SU-DHL-6 (cell line): ENCODE results near the gene CRYZ.
A peak's percentile ranks its signal among the peaks of the same experiment; 100 is the strongest.

ENCODE experiments used
- H2AFZ ChIP-seq: fragments of 200-600 bp; sonication (generic); 2 replicates; pipeline ENCODE4 v1.6.1; 2014; ENCODE audit warnings: low read depth, mild to moderate bottlenecking, moderate library complexity, mixed read lengths, antibody characterized with exemption, low read length; ENCODE audit not compliant: severe bottlenecking
- H3F3A ChIP-seq: fragments of 200-600 bp; shearing (Covaris generic); 2 replicates; pipeline ENCODE4 v1.6.0; 2016; ENCODE audit warnings: antibody characterized with exemption, mild to moderate bottlenecking; ENCODE audit not compliant: insufficient read depth
- H3K27ac ChIP-seq: fragments of 200-600 bp; sonication (generic); 2 replicates; pipeline ENCODE4 v1.5.1; 2016; ENCODE audit warnings: low read depth, mild to moderate bottlenecking, low read length, moderate library complexity, mixed read lengths
- H3K27me3 ChIP-seq: fragments of 200-600 bp; sonication (generic), shearing (Covaris generic); 2 replicates; pipeline ENCODE4 v1.6.0; 2014; ENCODE audit warnings: mild to moderate bottlenecking, low read length
- H3K36me3 ChIP-seq: fragments of 200-600 bp; sonication (generic); 2 replicates; pipeline ENCODE4 v1.6.1; 2014; ENCODE audit warnings: mild to moderate bottlenecking, low read length, mixed read lengths
- H3K4me2 ChIP-seq: fragments of 300-600, 200-600 bp; shearing (Covaris generic), sonication (generic); 2 replicates; pipeline ENCODE4 v1.6.0; 2014; ENCODE audit warnings: low read length, low read depth, mild to moderate bottlenecking; ENCODE audit not compliant: poor library complexity, severe bottlenecking
- H3K4me3 ChIP-seq: fragments of 200-600 bp; sonication (generic); 2 replicates; pipeline ENCODE4 v1.5.1; 2014; ENCODE audit warnings: antibody characterized with exemption, low read length, mild to moderate bottlenecking, mixed read lengths; ENCODE audit not compliant: insufficient read depth, poor library complexity, severe bottlenecking
- H3K79me2 ChIP-seq: fragments of 200-600 bp; sonication (generic); 2 replicates; pipeline ENCODE4 v1.6.1; 2014; ENCODE audit warnings: mild to moderate bottlenecking, low read length, moderate library complexity; ENCODE audit not compliant: insufficient read depth
- H3K9ac ChIP-seq: fragments of 200-600 bp; sonication (generic); 2 replicates; pipeline ENCODE4 v1.7.0; 2014; ENCODE audit warnings: mild to moderate bottlenecking, low read length
- H3K9me2 ChIP-seq: fragments of 200-600 bp; sonication (generic); replicated peaks from 2 replicates; pipeline ENCODE4 v1.6.1; 2014; ENCODE audit warnings: low read length; ENCODE audit not compliant: insufficient read depth
- H3K9me3 ChIP-seq: fragments of 200-600 bp; sonication (generic); 2 replicates; pipeline ENCODE4 v1.6.1; 2014; ENCODE audit warnings: low read length, mixed read lengths; ENCODE audit not compliant: insufficient read depth
- H4K20me1 ChIP-seq: fragments of 200-600 bp; sonication (generic); 2 replicates; pipeline ENCODE4 v1.6.1; 2014; ENCODE audit warnings: low read depth, mild to moderate bottlenecking, antibody characterized with exemption, low read length, moderate library complexity, mixed read lengths
- EZH2phosphoT487 ChIP-seq: fragments of 200-600 bp; sonication (generic), shearing (Covaris generic); conservative IDR thresholded peaks from 2 replicates; pipeline ENCODE4 v1.6.1; 2018; ENCODE audit warnings: mild to moderate bottlenecking, antibody characterized with exemption, low read length, moderate library complexity, mixed read lengths
- TF ChIP-seq, protein P1 (sequence below): fragments of 200-600 bp; sonication (generic); IDR thresholded peaks from one replicate; pipeline ENCODE4 v1.5.1; 2017; ENCODE audit warnings: antibody characterized with exemption, mild to moderate bottlenecking, low read length, moderate library complexity; ENCODE audit not compliant: insufficient read depth, poor library complexity, severe bottlenecking

The CRYZ gene

DNA sequence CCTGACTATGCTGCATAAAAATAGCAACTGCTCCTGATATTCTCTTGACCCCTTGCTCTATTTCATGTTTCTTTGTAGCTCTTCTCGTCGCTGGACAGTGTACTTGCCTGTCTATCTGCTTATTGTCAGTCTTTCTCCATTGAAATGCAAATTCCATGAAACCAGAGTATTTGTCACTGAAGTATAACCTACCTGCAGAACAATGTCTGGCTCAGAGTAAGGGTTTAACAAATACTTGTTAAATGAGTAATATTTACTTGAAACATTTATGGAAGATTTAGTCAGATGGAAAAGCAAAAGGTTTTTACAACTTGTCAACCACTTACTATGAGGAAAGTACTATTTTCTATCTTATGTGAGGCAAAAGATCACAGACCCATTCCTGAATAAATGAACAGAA, 39.4 kb downstream of the CRYZ start:
- Histone ChIP-seq H3K9me3 (no peaks in the 10 kb centered on the region), H4K20me1 (no peaks in the 10 kb centered on the region), H3K36me3 (no peaks in the 10 kb centered on the region), H3K4me3 (no peak overlapping the region), H2AFZ (no peak overlapping the region), H3K79me2 (no peaks in the 10 kb centered on the region), H3K9me2 (no peaks in the 10 kb centered on the region), H3K9ac (no peak overlapping the region), H3K4me2 (no peak overlapping the region), H3F3A (no peaks in the 10 kb centered on the region), H3K27ac (no peak overlapping the region), H3K27me3 (no peaks in the 10 kb centered on the region)
- TF ChIP-seq EZH2phosphoT487, result no peak
- TF ChIP-seq, protein P1, sequence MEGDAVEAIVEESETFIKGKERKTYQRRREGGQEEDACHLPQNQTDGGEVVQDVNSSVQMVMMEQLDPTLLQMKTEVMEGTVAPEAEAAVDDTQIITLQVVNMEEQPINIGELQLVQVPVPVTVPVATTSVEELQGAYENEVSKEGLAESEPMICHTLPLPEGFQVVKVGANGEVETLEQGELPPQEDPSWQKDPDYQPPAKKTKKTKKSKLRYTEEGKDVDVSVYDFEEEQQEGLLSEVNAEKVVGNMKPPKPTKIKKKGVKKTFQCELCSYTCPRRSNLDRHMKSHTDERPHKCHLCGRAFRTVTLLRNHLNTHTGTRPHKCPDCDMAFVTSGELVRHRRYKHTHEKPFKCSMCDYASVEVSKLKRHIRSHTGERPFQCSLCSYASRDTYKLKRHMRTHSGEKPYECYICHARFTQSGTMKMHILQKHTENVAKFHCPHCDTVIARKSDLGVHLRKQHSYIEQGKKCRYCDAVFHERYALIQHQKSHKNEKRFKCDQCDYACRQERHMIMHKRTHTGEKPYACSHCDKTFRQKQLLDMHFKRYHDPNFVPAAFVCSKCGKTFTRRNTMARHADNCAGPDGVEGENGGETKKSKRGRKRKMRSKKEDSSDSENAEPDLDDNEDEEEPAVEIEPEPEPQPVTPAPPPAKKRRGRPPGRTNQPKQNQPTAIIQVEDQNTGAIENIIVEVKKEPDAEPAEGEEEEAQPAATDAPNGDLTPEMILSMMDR, result no peak

DNA sequence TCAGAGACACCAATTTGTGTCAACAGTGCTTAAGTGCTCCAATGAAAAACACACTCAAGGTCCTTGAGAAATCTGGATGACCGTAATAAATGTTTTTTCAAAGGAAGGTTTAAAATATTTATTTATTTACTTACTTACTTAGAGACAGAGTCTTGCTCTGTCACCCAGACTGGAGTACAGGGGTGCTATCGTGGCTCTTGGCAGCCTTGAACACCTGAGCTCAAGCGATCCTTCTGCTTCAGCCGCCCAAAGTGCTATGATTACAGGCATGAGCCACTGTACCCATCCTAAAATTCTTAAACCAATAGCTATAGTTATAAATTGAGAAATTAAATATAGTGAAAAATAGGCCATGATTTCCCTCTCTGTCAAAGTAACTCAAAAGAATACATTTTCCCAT, 41.9 kb downstream of the CRYZ start:
- H3K79me2 ChIP-seq, result no peaks in the 10 kb centered on the region
- no peaks in the 10 kb centered on the region for H4K20me1 ChIP-seq
- H2AFZ ChIP-seq, result no peak overlapping the region
- H3K27me3 ChIP-seq, result no peaks in the 10 kb centered on the region
- H3K9me3 ChIP-seq, result no peaks in the 10 kb centered on the region
- H3F3A ChIP-seq, result no peaks in the 10 kb centered on the region
- no peaks in the 10 kb centered on the region for H3K36me3 ChIP-seq
- H3K27ac ChIP-seq, result no peak overlapping the region
- H3K4me2 ChIP-seq, result no peak overlapping the region
- no peak overlapping the region for H3K9ac ChIP-seq
- TF ChIP-seq EZH2phosphoT487, result no peak
- no peak overlapping the region for H3K4me3 ChIP-seq
- H3K9me2 ChIP-seq, result no peaks in the 10 kb centered on the region

DNA sequence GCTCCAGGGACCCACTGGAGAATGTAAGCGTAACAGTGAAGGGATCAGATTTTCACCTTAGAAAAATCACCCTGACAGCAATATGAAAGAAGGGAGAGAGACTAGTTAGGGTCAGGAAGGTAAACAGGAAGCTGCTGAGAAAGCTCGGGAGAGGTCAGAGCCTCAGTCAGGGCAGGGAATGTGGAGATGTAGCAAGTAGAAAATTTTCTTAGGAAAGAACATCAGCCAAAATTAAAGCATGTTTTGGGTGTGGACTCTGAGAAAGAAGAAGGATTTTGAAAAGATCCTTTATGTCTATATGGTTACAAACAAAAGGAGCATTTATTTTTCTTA, 42.5 kb downstream of the CRYZ start:
- Histone ChIP-seq H3K9me2 (no peaks in the 10 kb centered on the region), H3K79me2 (no peaks in the 10 kb centered on the region), H3K36me3 (no peaks in the 10 kb centered on the region), H4K20me1 (no peaks in the 10 kb centered on the region), H3F3A (no peaks in the 10 kb centered on the region), H3K4me2 (peak overlapping the region; percentile 11), H2AFZ (peak overlapping the region; percentile 65), H3K27me3 (no peaks in the 10 kb centered on the region), H3K9ac (no peak overlapping the region), H3K4me3 (no peak overlapping the region), H3K27ac (no peak overlapping the region), H3K9me3 (no peaks in the 10 kb centered on the region)
- no peak for TF ChIP-seq EZH2phosphoT487

DNA sequence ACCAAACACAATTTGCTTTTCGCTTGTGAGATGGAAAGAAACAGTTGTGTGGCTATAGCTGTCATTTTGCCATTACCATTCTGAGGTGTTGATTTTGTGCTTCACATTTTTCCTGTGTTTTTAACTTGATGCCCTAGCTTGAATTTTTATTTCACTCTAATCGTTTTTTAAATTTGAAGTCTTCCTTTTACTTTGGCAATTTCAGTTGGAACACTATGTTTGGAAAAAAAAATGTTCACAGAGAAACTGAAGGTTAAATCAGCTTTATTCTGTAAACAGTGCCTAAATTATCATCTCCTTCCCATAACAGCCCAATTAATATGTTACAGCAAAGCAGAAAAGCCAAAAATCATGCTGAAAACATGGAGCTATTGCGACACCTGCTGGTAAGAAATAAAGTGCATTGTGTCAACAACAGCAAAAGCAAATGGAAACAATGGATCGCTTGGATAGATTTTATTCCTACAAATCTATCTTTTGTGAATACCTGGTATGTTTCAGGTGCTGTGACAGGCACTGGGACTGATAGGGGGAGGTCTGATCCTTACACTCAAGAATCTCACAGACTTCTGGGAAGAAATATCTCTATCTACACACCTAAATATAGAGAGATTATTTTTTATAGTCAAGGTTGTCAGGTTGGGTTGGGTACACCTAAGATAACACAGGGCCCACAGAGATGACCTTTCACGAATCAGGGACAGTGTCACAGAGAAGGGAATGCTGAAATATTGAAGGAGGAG, 43.1 kb downstream of the CRYZ start:
- no peak for TF ChIP-seq EZH2phosphoT487
- TF ChIP-seq, protein P1, result peak; percentile 70
- no peaks in the 10 kb centered on the region for H3K27me3 ChIP-seq
- H3F3A ChIP-seq, result no peaks in the 10 kb centered on the region
- no peaks in the 10 kb centered on the region for H3K9me2 ChIP-seq
- H3K4me3 ChIP-seq, result no peak overlapping the region
- no peak overlapping the region for H3K27ac ChIP-seq
- H4K20me1 ChIP-seq, result no peaks in the 10 kb centered on the region
- no peaks in the 10 kb centered on the region for H3K36me3 ChIP-seq
- H3K9me3 ChIP-seq, result no peaks in the 10 kb centered on the region
- H3K4me2 ChIP-seq, result peak overlapping the region; percentile 11
- no peak overlapping the region for H3K9ac ChIP-seq
- no peaks in the 10 kb centered on the region for H3K79me2 ChIP-seq
- peak overlapping the region; percentile 65 for H2AFZ ChIP-seq
